Erythroblast (primary cell): ENCODE measurements around the gene IRS1.

Source experiments
- GATA1 ChIP-seq: IDR thresholded peaks from 2 replicates; pipeline ENCODE4 v1.6.1; 2011; ENCODE audit warnings: low read depth, mild to moderate bottlenecking, control low read depth, low read length, moderate library complexity
- POLR2A ChIP-seq: IDR thresholded peaks from 2 replicates; pipeline ENCODE4 v1.6.1; 2011; ENCODE audit warnings: mild to moderate bottlenecking, low read length

GRCh38 chr2:226794196-226794661, 5.4 kb downstream of the IRS1 start:
- TF ChIP-seq POLR2A (no peak), GATA1 (no peak)
